Neural cell (in vitro differentiated cells): ENCODE data around the gene COG5. TPM values are rescaled to one million over a fixed set of nuclear protein-coding genes. Genes with fewer than 3 reads are reported as not detected.

Experiments used
- H2AFZ ChIP-seq: fragments of 200-600, 300-800 bp; sonication (generic), shearing (Covaris generic); 2 replicates; pipeline ENCODE4 v1.6.0; 2014; ENCODE audit warnings: low read depth, mild to moderate bottlenecking, antibody characterized with exemption, low read length, moderate library complexity
- H3F3A ChIP-seq: fragments of 200-600 bp; shearing (Covaris generic); 2 replicates; pipeline ENCODE4 v1.6.1; 2016; ENCODE audit warnings: mild to moderate bottlenecking, moderate library complexity, mixed read lengths, antibody characterized with exemption, low read length; ENCODE audit not compliant: insufficient read depth, poor library complexity, severe bottlenecking
- H3K27ac ChIP-seq: fragments of 200-600, 300-800 bp; sonication (generic), shearing (Covaris generic); 2 replicates; pipeline ENCODE4 v1.5.1; 2014; ENCODE audit warnings: mild to moderate bottlenecking, low read length, moderate library complexity
- H3K27me3 ChIP-seq: fragments of 300-800, 200-600 bp; sonication (generic), shearing (Covaris generic); 2 replicates; pipeline ENCODE4 v1.6.0; 2014; ENCODE audit warnings: mild to moderate bottlenecking, low read depth, low read length, moderate library complexity; ENCODE audit not compliant: insufficient read depth
- H3K36me3 ChIP-seq: fragments of 300-800, 200-600 bp; sonication (generic), shearing (Covaris generic); 2 replicates; pipeline ENCODE4 v1.5.1; 2014; ENCODE audit warnings: mild to moderate bottlenecking, antibody characterized with exemption, low read length, moderate library complexity; ENCODE audit not compliant: insufficient read depth
- H3K4me2 ChIP-seq: fragments of 300-800, 200-600 bp; sonication (generic), shearing (Covaris generic); 2 replicates; pipeline ENCODE4 v1.6.0; 2014; ENCODE audit warnings: mild to moderate bottlenecking, low read length
- H3K4me3 ChIP-seq: fragments of 300-800, 200-600 bp; sonication (generic), shearing (Covaris generic); 2 replicates; pipeline ENCODE4 v1.5.1; 2014; ENCODE audit warnings: mild to moderate bottlenecking, low read length, moderate library complexity
- H3K79me2 ChIP-seq: fragments of 200-600 bp; shearing (Covaris generic); replicated peaks from 2 replicates; pipeline ENCODE4 v1.6.0; 2014; ENCODE audit warnings: mild to moderate bottlenecking, low read length, moderate library complexity; ENCODE audit not compliant: insufficient read depth
- H3K9ac ChIP-seq: fragments of 300-800, 200-600 bp; sonication (generic), shearing (Covaris generic); 2 replicates; pipeline ENCODE4 v1.6.1; 2016; ENCODE audit warnings: mild to moderate bottlenecking, low read length, mixed read lengths
- H3K9me2 ChIP-seq: fragments of 200-600 bp; shearing (Covaris generic); 2 replicates; pipeline ENCODE4 v1.6.1; 2016; ENCODE audit warnings: mild to moderate bottlenecking, low read length, mixed read lengths; ENCODE audit not compliant: insufficient read depth
- H3K9me3 ChIP-seq: fragments of 200-600, 300-800 bp; sonication (generic), shearing (Covaris generic); 2 replicates; pipeline ENCODE4 v1.6.1; 2016; ENCODE audit warnings: mild to moderate bottlenecking, mixed run types, low read length, moderate library complexity, mixed read lengths
- H4K20me1 ChIP-seq: fragments of 200-600 bp; shearing (Covaris generic); 2 replicates; pipeline ENCODE4 v1.6.1; 2016; ENCODE audit warnings: mild to moderate bottlenecking, mixed run types; ENCODE audit not compliant: insufficient read depth
- EP300 ChIP-seq: fragments of 450-650 bp; conservative IDR thresholded peaks from 2 replicates; pipeline ENCODE4 v1.6.1; 2014; ENCODE audit warnings: antibody characterized with exemption, mild to moderate bottlenecking, moderate library complexity; ENCODE audit not compliant: poor library complexity, severe bottlenecking
- EZH2 ChIP-seq: fragments of 200-600, 300-800 bp; shearing (Covaris generic), sonication (generic); IDR thresholded peaks from 2 replicates; pipeline ENCODE4 v1.6.1; 2014; ENCODE audit warnings: antibody characterized with exemption, low read length, borderline replicate concordance, mild to moderate bottlenecking; ENCODE audit not compliant: insufficient read depth, poor library complexity, severe bottlenecking
- MXI1 ChIP-seq: fragments of 450-650 bp; conservative IDR thresholded peaks from 2 replicates; pipeline ENCODE4 v1.6.1; 2014; ENCODE audit warnings: antibody characterized with exemption, mild to moderate bottlenecking; ENCODE audit not compliant: poor library complexity, severe bottlenecking
- POLR2AphosphoS5 ChIP-seq: IDR thresholded peaks from 2 replicates; pipeline ENCODE4 v1.6.1; 2012
- RAD21 ChIP-seq: fragments of 450-650 bp; conservative IDR thresholded peaks from 2 replicates; pipeline ENCODE4 v1.6.1; 2014; ENCODE audit warnings: antibody characterized with exemption, mild to moderate bottlenecking, moderate library complexity
- SMC3 ChIP-seq: fragments of 450-650 bp; conservative IDR thresholded peaks from 2 replicates; pipeline ENCODE4 v1.6.1; 2014; ENCODE audit warnings: antibody characterized with exemption, mild to moderate bottlenecking, moderate library complexity; ENCODE audit not compliant: poor library complexity
- TAF1 ChIP-seq: IDR thresholded peaks from 2 replicates; pipeline ENCODE4 v1.6.1; 2012; ENCODE audit warnings: low read depth
- polyA plus RNA-seq: library from polyadenylated mRNA; depleted of rRNA; stranded (reverse); fragments of >200 nt; gene quantifications from 2 replicates; pipeline ENCODE4 v1.2.3, GENCODE V29; 2014
- TF ChIP-seq, protein P1 (sequence below): IDR thresholded peaks from 2 replicates; pipeline ENCODE4 v1.6.1; 2012; ENCODE audit warnings: borderline replicate concordance
- TF ChIP-seq, protein P2 (sequence below): fragments of 450-650 bp; IDR thresholded peaks from 2 replicates; pipeline ENCODE4 v1.5.1; 2014; ENCODE audit warnings: antibody characterized with exemption, mild to moderate bottlenecking, moderate library complexity; ENCODE audit not compliant: poor library complexity, severe bottlenecking

Gene COG5
- polyA plus RNA-seq, 1 donor from 2014 or later, result 13.3 TPM

DNA sequence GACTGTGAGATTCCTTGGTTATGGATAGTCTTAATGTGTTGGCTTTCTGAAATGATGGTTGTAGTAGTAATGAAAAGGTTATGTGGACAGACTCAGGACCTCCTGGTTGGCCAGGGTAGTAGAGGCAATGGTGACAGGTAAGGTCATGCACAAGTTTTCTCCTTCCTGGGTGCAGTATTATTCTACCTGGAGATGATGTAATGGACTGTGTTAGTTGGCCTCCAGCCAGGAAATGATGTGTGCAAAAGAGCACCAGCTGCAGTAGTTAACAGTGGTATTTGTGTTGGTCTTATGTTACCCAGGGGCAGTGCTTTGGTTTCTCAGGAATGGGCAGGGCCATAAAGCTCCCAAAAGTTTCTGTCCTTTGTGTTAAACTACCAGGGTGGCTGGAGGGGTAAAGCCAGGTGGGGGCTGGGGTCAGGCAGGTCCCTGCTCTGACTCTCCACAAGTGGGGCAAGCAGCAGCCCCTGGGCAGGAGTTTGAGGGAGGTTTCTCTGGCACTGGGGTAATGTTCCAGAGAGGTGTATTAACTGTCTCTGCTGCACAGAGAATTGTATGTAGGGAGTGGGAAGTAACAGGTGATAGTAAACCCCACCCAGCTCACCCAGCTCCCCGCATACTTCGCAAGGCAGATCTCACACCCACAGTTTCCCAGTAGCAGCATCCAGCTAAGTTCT, 57.6 kb downstream of the COG5 start:
- H4K20me1 ChIP-seq, result no peaks in the 10 kb centered on the region
- H2AFZ ChIP-seq, result no peak overlapping the region
- no peak overlapping the region for H3K4me2 ChIP-seq
- no peaks in the 10 kb centered on the region for H3F3A ChIP-seq
- H3K9me3 ChIP-seq, result no peaks in the 10 kb centered on the region
- H3K79me2 ChIP-seq, result no peaks in the 10 kb centered on the region
- H3K9me2 ChIP-seq, result no peaks in the 10 kb centered on the region
- no peak overlapping the region for H3K9ac ChIP-seq
- no peak overlapping the region for H3K27ac ChIP-seq
- no peaks in the 10 kb centered on the region for H3K36me3 ChIP-seq
- H3K27me3 ChIP-seq, result no peaks in the 10 kb centered on the region
- no peak overlapping the region for H3K4me3 ChIP-seq
- TF ChIP-seq, protein P1, sequence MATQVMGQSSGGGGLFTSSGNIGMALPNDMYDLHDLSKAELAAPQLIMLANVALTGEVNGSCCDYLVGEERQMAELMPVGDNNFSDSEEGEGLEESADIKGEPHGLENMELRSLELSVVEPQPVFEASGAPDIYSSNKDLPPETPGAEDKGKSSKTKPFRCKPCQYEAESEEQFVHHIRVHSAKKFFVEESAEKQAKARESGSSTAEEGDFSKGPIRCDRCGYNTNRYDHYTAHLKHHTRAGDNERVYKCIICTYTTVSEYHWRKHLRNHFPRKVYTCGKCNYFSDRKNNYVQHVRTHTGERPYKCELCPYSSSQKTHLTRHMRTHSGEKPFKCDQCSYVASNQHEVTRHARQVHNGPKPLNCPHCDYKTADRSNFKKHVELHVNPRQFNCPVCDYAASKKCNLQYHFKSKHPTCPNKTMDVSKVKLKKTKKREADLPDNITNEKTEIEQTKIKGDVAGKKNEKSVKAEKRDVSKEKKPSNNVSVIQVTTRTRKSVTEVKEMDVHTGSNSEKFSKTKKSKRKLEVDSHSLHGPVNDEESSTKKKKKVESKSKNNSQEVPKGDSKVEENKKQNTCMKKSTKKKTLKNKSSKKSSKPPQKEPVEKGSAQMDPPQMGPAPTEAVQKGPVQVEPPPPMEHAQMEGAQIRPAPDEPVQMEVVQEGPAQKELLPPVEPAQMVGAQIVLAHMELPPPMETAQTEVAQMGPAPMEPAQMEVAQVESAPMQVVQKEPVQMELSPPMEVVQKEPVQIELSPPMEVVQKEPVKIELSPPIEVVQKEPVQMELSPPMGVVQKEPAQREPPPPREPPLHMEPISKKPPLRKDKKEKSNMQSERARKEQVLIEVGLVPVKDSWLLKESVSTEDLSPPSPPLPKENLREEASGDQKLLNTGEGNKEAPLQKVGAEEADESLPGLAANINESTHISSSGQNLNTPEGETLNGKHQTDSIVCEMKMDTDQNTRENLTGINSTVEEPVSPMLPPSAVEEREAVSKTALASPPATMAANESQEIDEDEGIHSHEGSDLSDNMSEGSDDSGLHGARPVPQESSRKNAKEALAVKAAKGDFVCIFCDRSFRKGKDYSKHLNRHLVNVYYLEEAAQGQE, result no peak
- no peak for TF ChIP-seq MXI1
- TF ChIP-seq POLR2AphosphoS5, result no peak
- TF ChIP-seq, protein P2, sequence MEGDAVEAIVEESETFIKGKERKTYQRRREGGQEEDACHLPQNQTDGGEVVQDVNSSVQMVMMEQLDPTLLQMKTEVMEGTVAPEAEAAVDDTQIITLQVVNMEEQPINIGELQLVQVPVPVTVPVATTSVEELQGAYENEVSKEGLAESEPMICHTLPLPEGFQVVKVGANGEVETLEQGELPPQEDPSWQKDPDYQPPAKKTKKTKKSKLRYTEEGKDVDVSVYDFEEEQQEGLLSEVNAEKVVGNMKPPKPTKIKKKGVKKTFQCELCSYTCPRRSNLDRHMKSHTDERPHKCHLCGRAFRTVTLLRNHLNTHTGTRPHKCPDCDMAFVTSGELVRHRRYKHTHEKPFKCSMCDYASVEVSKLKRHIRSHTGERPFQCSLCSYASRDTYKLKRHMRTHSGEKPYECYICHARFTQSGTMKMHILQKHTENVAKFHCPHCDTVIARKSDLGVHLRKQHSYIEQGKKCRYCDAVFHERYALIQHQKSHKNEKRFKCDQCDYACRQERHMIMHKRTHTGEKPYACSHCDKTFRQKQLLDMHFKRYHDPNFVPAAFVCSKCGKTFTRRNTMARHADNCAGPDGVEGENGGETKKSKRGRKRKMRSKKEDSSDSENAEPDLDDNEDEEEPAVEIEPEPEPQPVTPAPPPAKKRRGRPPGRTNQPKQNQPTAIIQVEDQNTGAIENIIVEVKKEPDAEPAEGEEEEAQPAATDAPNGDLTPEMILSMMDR, result no peak
- no peak for TF ChIP-seq SMC3
- TF ChIP-seq TAF1, result no peak
- TF ChIP-seq EZH2, result no peak
- TF ChIP-seq RAD21, result no peak
- TF ChIP-seq EP300, result no peak

- Histone ChIP-seq H3F3A (no peaks in the 10 kb centered on the region), H3K4me2 (no peak overlapping the region), H3K4me3 (no peak overlapping the region), H3K36me3 (no peaks in the 10 kb centered on the region), H3K79me2 (no peaks in the 10 kb centered on the region), H3K27ac (no peak overlapping the region), H3K9me2 (no peaks in the 10 kb centered on the region), H2AFZ (no peak overlapping the region), H3K9ac (no peak overlapping the region), H3K9me3 (no peaks in the 10 kb centered on the region), H3K27me3 (no peaks in the 10 kb centered on the region), H4K20me1 (no peaks in the 10 kb centered on the region)
- no peak for TF ChIP-seq SMC3
- TF ChIP-seq TAF1, result no peak
- TF ChIP-seq EP300, result no peak
- TF ChIP-seq MXI1, result no peak
- TF ChIP-seq EZH2, result no peak
- TF ChIP-seq POLR2AphosphoS5, result no peak
- no peak for TF ChIP-seq RAD21
Measured at GRCh38 chr7:107505362-107505761, 58.4 kb downstream of the COG5 start.
